Measurements from ENCODE around the gene SPATA16. TPM values are rescaled to one million over a fixed set of nuclear protein-coding genes. Genes with fewer than 3 reads are reported as not detected.

The SPATA16 gene
- polyA plus RNA-seq, 3 donors from 2014 or later = not detected

- no peak for DNase-seq
- H3K4me3 Mint-ChIP-seq = no peak overlapping the region
- no peaks in the 10 kb centered on the region for H3K4me1 Mint-ChIP-seq
- no peaks in the 10 kb centered on the region for H3K36me3 Mint-ChIP-seq
- no peak overlapping the region for H3K27ac Mint-ChIP-seq
- H3K9me3 Mint-ChIP-seq = peaks cover 0 to 5% (median under 1%) of the 10 kb centered on the region in 6 donors
- peaks cover 0 to 2% (median under 1%) of the 10 kb centered on the region in 3 donors for H3K27me3 Mint-ChIP-seq (ENCODE audit: low read depth in 3 of 3)
Observed at GRCh38 chr3:173096994-173097785, 43.8 kb downstream of the SPATA16 start.

DNA sequence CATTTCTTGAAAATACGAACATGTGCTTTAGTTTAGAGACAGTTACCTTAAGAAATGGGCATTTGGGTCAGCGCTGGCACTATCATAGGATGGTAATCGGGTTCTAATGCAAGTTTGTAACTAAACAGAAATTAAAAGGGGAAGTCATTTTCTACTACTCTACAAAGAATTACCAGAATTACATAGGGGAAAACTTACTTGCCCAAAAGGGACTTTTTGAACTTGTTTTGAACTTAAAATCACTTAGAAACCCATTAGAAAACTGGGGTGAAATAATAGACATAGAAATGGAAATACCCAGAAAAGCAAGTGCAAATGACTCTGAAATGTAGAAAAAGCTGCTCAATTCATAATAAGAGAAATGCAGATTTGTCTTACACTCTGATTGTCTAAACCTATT is 44.9 kb downstream of the SPATA16 start:
- Mint-ChIP-seq H3K9me3 (peaks cover 0 to 2% (median 0%) of the 10 kb centered on the region in 6 donors), H3K4me3 (no peak overlapping the region), H3K4me1 (no peaks in the 10 kb centered on the region), H3K27me3 (ENCODE audit: low read depth in 3 of 3) (peaks cover 0 to 2% (median 0%) of the 10 kb centered on the region in 3 donors), H3K36me3 (no peaks in the 10 kb centered on the region), H3K27ac (no peak overlapping the region)
- DNase-seq = no peak

DNA sequence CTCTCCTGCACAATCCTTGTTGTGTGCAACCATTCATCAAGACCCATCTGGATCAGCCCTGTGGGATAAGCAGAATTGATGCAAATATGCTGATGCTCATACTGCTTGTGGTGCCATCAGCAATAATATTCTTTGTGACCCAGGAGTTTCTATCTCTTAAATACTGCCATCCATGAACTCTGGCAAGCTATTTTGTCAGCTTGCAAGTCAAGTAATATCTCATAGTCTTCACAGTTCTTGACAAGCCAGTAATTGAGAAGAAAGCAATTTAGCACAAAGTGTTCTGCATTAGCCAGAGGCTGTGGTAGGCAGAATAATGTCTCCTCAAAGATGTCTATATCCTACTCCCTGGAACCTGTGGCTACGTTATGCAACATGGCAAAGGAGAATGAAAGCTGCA is 49.0 kb downstream of the SPATA16 start:
- H3K36me3 Mint-ChIP-seq = no peaks in the 10 kb centered on the region
- no peak overlapping the region for H3K27ac Mint-ChIP-seq
- H3K27me3 Mint-ChIP-seq (ENCODE audit: low read depth in 3 of 3) = peaks cover 0 to 2% (median 0%) of the 10 kb centered on the region in 3 donors
- H3K4me3 Mint-ChIP-seq = no peak overlapping the region
- H3K9me3 Mint-ChIP-seq = peaks cover 0 to 10% (median 5%) of the 10 kb centered on the region in 6 donors
- H3K4me1 Mint-ChIP-seq = no peaks in the 10 kb centered on the region
- no peak for DNase-seq

- Mint-ChIP-seq H3K27ac (no peak overlapping the region), H3K4me3 (no peak overlapping the region), H3K27me3 (ENCODE audit: low read depth in 3 of 3) (peaks cover 0 to 2% (median 0%) of the 10 kb centered on the region in 3 donors), H3K4me1 (no peaks in the 10 kb centered on the region), H3K9me3 (peaks cover 0 to 21% (median 8%) of the 10 kb centered on the region in 6 donors), H3K36me3 (no peaks in the 10 kb centered on the region)
- no peak for DNase-seq
Observed at GRCh38 chr3:173090492-173090891, 50.5 kb downstream of the SPATA16 start.

DNA sequence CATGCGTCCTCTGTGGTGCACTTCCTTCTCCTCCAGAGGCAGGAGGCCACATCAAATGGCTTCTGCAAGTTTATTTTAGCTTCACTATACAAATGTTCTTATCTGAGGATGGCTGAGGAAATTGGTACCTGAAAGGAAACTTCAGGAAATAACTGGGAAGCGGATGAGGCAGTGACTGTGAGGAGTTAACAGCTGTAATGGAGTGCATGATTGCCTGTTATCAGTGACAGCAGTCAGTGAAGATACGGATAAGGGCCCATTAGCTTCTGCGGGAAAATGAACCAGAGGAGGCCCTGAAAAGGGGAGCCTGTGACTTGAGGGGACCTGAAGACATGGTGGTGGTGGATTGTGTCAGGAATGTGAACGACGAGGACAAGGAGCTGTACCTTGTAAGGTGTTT is 51.8 kb downstream of the SPATA16 start:
- peaks cover 0 to 2% (median 0%) of the 10 kb centered on the region in 3 donors for H3K27me3 Mint-ChIP-seq (ENCODE audit: low read depth in 3 of 3)
- no peaks in the 10 kb centered on the region for H3K36me3 Mint-ChIP-seq
- peaks cover 0 to 32% (median 10%) of the 10 kb centered on the region in 6 donors for H3K9me3 Mint-ChIP-seq
- H3K4me3 Mint-ChIP-seq = no peak overlapping the region
- H3K27ac Mint-ChIP-seq = no peak overlapping the region
- H3K4me1 Mint-ChIP-seq = no peaks in the 10 kb centered on the region
- no peak for DNase-seq

GRCh38 chr3:173078525-173078924 is 62.5 kb downstream of the SPATA16 start:
- H3K27ac Mint-ChIP-seq = no peak overlapping the region
- H3K4me3 Mint-ChIP-seq = no peak overlapping the region
- H3K4me1 Mint-ChIP-seq = no peaks in the 10 kb centered on the region
- no peaks in the 10 kb centered on the region for H3K27me3 Mint-ChIP-seq (ENCODE audit: low read depth in 3 of 3)
- no peak for DNase-seq
- no peaks in the 10 kb centered on the region for H3K36me3 Mint-ChIP-seq
- H3K9me3 Mint-ChIP-seq = peaks cover under 1 to 15% (median 3%) of the 10 kb centered on the region in 6 donors

GRCh38 chr3:173066044-173067004 is 74.7 kb downstream of the SPATA16 start:
- Mint-ChIP-seq H3K27ac (no peak overlapping the region), H3K4me3 (no peak overlapping the region), H3K36me3 (peaks cover 0 to 3% (median 0%) of the 10 kb centered on the region in 3 donors), H3K4me1 (peaks cover 0 to 6% of the 10 kb centered on the region in 2 donors), H3K9me3 (peaks cover 4 to 22% (median 8%) of the 10 kb centered on the region in 6 donors), H3K27me3 (ENCODE audit: low read depth in 3 of 3) (peaks cover 0 to 5% (median 2%) of the 10 kb centered on the region in 3 donors)
- no peak for DNase-seq

- no peak for DNase-seq
- H3K4me1 Mint-ChIP-seq = peaks cover 0 to 6% of the 10 kb centered on the region in 2 donors
Observed at GRCh38 chr3:173065543-173065981, 75.5 kb downstream of the SPATA16 start.

GRCh38 chr3:173064631-173065030 is 76.4 kb downstream of the SPATA16 start:
- DNase-seq = no peak
- H3K4me1 Mint-ChIP-seq = peaks cover 0 to 6% of the 10 kb centered on the region in 2 donors
- peaks cover 2 to 18% (median 8%) of the 10 kb centered on the region in 6 donors for H3K9me3 Mint-ChIP-seq
- no peak overlapping the region for H3K4me3 Mint-ChIP-seq
- H3K27ac Mint-ChIP-seq = no peak overlapping the region
- H3K27me3 Mint-ChIP-seq (ENCODE audit: low read depth in 3 of 3) = peaks cover 0 to 5% (median 2%) of the 10 kb centered on the region in 3 donors
- H3K36me3 Mint-ChIP-seq = peaks cover 0 to 3% (median 0%) of the 10 kb centered on the region in 3 donors

More at GRCh38 chr3:173065543-173065981, 75.5 kb downstream of the SPATA16 start:
- peaks cover 0 to 5% (median 2%) of the 10 kb centered on the region in 3 donors for H3K27me3 Mint-ChIP-seq (ENCODE audit: low read depth in 3 of 3)
- no peak overlapping the region for H3K4me3 Mint-ChIP-seq
- H3K36me3 Mint-ChIP-seq = peaks cover 0 to 3% (median 0%) of the 10 kb centered on the region in 3 donors
- H3K27ac Mint-ChIP-seq = no peak overlapping the region
- peaks cover 2 to 18% (median 8%) of the 10 kb centered on the region in 6 donors for H3K9me3 Mint-ChIP-seq

- Mint-ChIP-seq H3K4me3 (no peak overlapping the region), H3K27ac (no peak overlapping the region), H3K27me3 (ENCODE audit: low read depth in 3 of 3) (peaks cover 0 to 1% (median 1%) of the 10 kb centered on the region in 3 donors), H3K9me3 (peaks cover 0 to 5% (median 2%) of the 10 kb centered on the region in 6 donors), H3K4me1 (no peaks in the 10 kb centered on the region), H3K36me3 (no peaks in the 10 kb centered on the region)
- no peak for DNase-seq
Observed at GRCh38 chr3:173058229-173058628, 82.8 kb downstream of the SPATA16 start.

- Mint-ChIP-seq H3K36me3 (no peaks in the 10 kb centered on the region), H3K9me3 (peaks cover 0 to 3% (median 0%) of the 10 kb centered on the region in 6 donors), H3K4me1 (no peaks in the 10 kb centered on the region), H3K27ac (no peak overlapping the region), H3K27me3 (ENCODE audit: low read depth in 3 of 3) (peaks cover 0 to 4% (median 4%) of the 10 kb centered on the region in 3 donors), H3K4me3 (no peak overlapping the region)
- DNase-seq = no peak
Observed at GRCh38 chr3:173055228-173055933, 85.7 kb downstream of the SPATA16 start.

DNA sequence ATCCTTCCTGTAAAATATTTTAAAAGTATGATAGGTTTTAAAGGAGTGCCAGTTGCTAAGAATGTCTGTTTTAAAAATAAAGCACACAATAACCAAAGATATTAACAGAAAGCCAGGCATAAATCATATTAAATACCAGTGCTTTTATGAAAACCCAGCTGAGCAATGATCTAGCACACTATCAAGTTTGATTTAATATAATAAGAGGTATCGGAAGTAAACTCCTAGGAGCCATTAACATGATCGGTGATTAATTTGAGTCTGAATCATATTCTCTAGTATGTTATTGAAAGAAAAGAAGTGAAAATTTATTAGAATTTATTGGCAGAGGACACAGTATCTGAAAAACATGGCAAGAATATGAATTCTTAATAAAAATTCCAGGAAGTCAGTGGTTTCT is 91.7 kb downstream of the SPATA16 start:
- Mint-ChIP-seq H3K27ac (no peak overlapping the region), H3K36me3 (no peaks in the 10 kb centered on the region), H3K4me3 (no peak overlapping the region), H3K9me3 (no peaks in the 10 kb centered on the region), H3K27me3 (ENCODE audit: low read depth in 3 of 3) (peaks cover 0 to 3% (median 2%) of the 10 kb centered on the region in 3 donors), H3K4me1 (no peaks in the 10 kb centered on the region)
- DNase-seq = no peak

- H3K9me3 Mint-ChIP-seq = peaks cover 0 to 3% (median 0%) of the 10 kb centered on the region in 6 donors
- no peak for DNase-seq
- no peaks in the 10 kb centered on the region for H3K27me3 Mint-ChIP-seq (ENCODE audit: low read depth in 3 of 3)
- H3K36me3 Mint-ChIP-seq = no peaks in the 10 kb centered on the region
- no peak overlapping the region for H3K27ac Mint-ChIP-seq
- H3K4me3 Mint-ChIP-seq = no peak overlapping the region
- H3K4me1 Mint-ChIP-seq = no peaks in the 10 kb centered on the region
Observed at GRCh38 chr3:173045770-173046382, 95.2 kb downstream of the SPATA16 start.

Data from immature natural killer cell (primary cell).